ENCODE data around the gene TNFRSF12A.

The TNFRSF12A gene

DNA sequence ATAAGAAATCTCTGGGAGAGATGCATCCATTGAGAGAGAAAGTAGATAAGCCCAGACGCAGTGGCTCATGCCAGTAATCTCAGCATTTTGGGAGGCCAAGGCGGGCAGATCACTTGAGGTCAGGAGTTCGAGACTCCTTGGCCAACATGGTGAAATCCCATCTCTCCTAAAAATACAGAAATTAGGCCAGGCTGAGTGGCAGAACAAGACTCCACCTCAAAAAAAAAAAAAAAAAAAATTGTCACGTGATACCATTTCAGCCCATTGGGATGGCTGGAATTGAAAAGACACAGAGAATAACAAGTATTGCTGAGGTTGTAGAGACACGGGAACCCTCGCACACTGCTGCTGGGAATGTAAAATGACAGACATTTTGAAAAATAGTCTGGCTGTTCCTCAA is 42.4 kb downstream of the TNFRSF12A start:
- H3K9me3 ChIP-seq (ENCODE audit: insufficient read depth, low read depth, low read length) = no peaks in the 10 kb centered on the region
- no peak overlapping the region for H3K9ac ChIP-seq (ENCODE audit: low read depth, low read length, poor library complexity, severe bottlenecking)
- TF ChIP-seq, protein P1, sequence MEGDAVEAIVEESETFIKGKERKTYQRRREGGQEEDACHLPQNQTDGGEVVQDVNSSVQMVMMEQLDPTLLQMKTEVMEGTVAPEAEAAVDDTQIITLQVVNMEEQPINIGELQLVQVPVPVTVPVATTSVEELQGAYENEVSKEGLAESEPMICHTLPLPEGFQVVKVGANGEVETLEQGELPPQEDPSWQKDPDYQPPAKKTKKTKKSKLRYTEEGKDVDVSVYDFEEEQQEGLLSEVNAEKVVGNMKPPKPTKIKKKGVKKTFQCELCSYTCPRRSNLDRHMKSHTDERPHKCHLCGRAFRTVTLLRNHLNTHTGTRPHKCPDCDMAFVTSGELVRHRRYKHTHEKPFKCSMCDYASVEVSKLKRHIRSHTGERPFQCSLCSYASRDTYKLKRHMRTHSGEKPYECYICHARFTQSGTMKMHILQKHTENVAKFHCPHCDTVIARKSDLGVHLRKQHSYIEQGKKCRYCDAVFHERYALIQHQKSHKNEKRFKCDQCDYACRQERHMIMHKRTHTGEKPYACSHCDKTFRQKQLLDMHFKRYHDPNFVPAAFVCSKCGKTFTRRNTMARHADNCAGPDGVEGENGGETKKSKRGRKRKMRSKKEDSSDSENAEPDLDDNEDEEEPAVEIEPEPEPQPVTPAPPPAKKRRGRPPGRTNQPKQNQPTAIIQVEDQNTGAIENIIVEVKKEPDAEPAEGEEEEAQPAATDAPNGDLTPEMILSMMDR (conservative IDR thresholded peaks at IDR 0.05; ENCODE audit: low read length) = no peak
- no peak for TF ChIP-seq EZH2phosphoT487 (IDR thresholded peaks at IDR 0.05; ENCODE audit: borderline replicate concordance)
- no peak overlapping the region for H3K4me3 ChIP-seq (ENCODE audit: low read length, poor library complexity, severe bottlenecking)
- no peaks in the 10 kb centered on the region for H3K27me3 ChIP-seq (ENCODE audit: insufficient read depth, low read length, poor library complexity, severe bottlenecking)
- H4K20me1 ChIP-seq (ENCODE audit: insufficient read depth, low read length, poor library complexity, severe bottlenecking) = peaks cover 24% of the 10 kb centered on the region
- H3K9me2 ChIP-seq (replicated peaks; ENCODE audit: low read depth, low read length) = no peaks in the 10 kb centered on the region
- no peak overlapping the region for H3K4me2 ChIP-seq (ENCODE audit: low read depth, low read length, poor library complexity, severe bottlenecking)
- H3F3A ChIP-seq (ENCODE audit: low read depth) = no peaks in the 10 kb centered on the region
- peaks cover 14% of the 10 kb centered on the region for H3K4me1 ChIP-seq (ENCODE audit: insufficient read depth, low read length, poor library complexity, severe bottlenecking)
- H2AFZ ChIP-seq (ENCODE audit: low read length) = no peak overlapping the region
- H3K79me2 ChIP-seq (ENCODE audit: insufficient read depth, low read length) = peaks cover 46% of the 10 kb centered on the region
- no peaks in the 10 kb centered on the region for H3K36me3 ChIP-seq (ENCODE audit: insufficient read depth, low read length)

DNA sequence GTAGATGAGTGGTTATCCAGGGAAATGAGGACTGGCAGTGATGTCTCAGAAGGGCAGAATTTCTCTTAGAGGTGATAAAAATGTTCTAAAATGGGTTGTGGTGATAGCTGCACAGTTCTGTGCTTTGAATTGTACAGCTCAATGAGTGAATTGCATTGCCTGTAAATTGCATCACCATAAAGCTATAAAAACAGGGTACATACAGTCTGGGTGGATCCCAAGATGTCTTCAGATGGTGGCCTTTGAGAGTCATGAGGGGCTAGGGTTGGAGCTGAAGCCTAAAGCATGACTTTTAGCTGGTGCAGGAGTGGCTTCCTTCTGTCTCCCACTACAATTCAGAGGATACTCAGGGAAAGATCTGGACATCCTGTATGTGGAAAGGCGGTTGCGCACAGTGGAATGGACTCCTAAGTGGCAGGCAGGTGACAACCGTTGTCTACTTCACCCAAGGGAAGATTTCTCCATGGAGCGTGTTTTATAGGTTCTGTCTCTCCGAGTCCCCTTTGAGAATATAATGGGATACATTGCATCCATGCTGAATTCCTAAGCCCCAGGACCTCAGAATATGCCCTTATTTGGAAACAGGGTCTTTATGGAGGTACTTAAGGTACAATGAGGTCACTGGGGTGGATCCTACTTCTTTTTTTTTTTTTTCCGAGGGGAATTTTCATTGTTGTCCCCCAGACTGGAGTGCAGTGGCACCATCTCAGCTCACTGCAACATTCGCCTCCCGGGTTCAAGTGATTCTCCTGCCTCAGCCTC is 43.6 kb downstream of the TNFRSF12A start:
- Histone ChIP-seq H4K20me1 (ENCODE audit: insufficient read depth, low read length, poor library complexity, severe bottlenecking) (peaks cover 20% of the 10 kb centered on the region), H3K36me3 (ENCODE audit: insufficient read depth, low read length) (no peaks in the 10 kb centered on the region), H2AFZ (ENCODE audit: low read length) (no peak overlapping the region), H3K9me2 (replicated peaks; ENCODE audit: low read depth, low read length) (no peaks in the 10 kb centered on the region), H3K27me3 (ENCODE audit: insufficient read depth, low read length, poor library complexity, severe bottlenecking) (no peaks in the 10 kb centered on the region), H3K79me2 (ENCODE audit: insufficient read depth, low read length) (peaks cover 49% of the 10 kb centered on the region), H3K4me1 (ENCODE audit: insufficient read depth, low read length, poor library complexity, severe bottlenecking) (peaks cover 13% of the 10 kb centered on the region), H3K4me3 (ENCODE audit: low read length, poor library complexity, severe bottlenecking) (no peak overlapping the region), H3F3A (ENCODE audit: low read depth) (no peaks in the 10 kb centered on the region), H3K9ac (ENCODE audit: low read depth, low read length, poor library complexity, severe bottlenecking) (no peak overlapping the region), H3K4me2 (ENCODE audit: low read depth, low read length, poor library complexity, severe bottlenecking) (no peak overlapping the region), H3K9me3 (ENCODE audit: insufficient read depth, low read depth, low read length) (no peaks in the 10 kb centered on the region)
- TF ChIP-seq, protein P1 (conservative IDR thresholded peaks at IDR 0.05; ENCODE audit: low read length) = no peak
- no peak for TF ChIP-seq EZH2phosphoT487 (IDR thresholded peaks at IDR 0.05; ENCODE audit: borderline replicate concordance)

DNA sequence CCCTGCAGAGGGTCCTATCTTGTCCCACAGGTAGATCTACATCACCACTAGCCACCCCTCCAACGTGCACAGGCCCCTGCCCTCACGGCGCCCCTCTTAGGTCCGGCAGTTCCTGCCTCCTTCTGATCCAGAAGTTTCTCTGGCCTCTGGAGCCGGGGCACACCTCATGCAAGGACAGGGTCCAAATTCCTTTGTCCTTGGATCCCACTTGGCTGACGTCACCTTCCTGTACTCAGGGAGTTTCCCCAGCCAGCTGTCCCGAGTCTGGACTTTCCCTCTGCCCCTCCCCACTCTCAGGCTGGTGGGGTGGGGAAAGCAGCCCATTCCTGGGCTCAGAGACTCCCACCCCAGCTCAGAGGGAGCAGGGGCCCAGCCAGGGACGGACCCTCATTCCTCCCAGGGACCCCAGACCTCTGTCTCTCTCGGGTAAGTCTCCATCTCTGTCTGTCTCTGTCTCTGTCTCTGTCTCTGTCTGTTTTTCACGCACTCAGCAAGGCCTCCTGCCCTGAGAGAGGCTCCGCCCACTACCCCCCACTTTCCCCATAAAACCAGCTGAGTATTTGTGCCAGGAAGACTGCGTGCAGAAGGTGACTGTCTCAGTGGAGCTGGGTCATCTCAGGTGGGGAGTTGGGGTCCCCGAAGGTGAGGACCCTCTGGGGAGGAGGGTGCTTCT is 45.0 kb downstream of the TNFRSF12A start, which contains the start of gene IL32:
IL32 (plus strand) TSS at position 572 of the 673 bp plus-strand sequence. CDS start 172 bp downstream, outside the sequence.
- Histone ChIP-seq H3F3A (ENCODE audit: low read depth) (no peaks in the 10 kb centered on the region), H3K4me2 (ENCODE audit: low read depth, low read length, poor library complexity, severe bottlenecking) (peak within 1 kb of the TSS; percentile 99), H3K36me3 (ENCODE audit: insufficient read depth, low read length) (no peaks in the 10 kb centered on the region), H3K4me3 (ENCODE audit: low read length, poor library complexity, severe bottlenecking) (peak within 1 kb of the TSS; percentile 95), H3K9me2 (replicated peaks; ENCODE audit: low read depth, low read length) (no peaks in the 10 kb centered on the region), H2AFZ (ENCODE audit: low read length) (peak within 1 kb of the TSS; percentile 80), H3K4me1 (ENCODE audit: insufficient read depth, low read length, poor library complexity, severe bottlenecking) (peaks cover 8% of the 10 kb centered on the region), H3K9me3 (ENCODE audit: insufficient read depth, low read depth, low read length) (no peaks in the 10 kb centered on the region), H3K27me3 (ENCODE audit: insufficient read depth, low read length, poor library complexity, severe bottlenecking) (no peaks in the 10 kb centered on the region), H3K9ac (ENCODE audit: low read depth, low read length, poor library complexity, severe bottlenecking) (peak within 1 kb of the TSS; percentile 87), H4K20me1 (ENCODE audit: insufficient read depth, low read length, poor library complexity, severe bottlenecking) (peaks cover 20% of the 10 kb centered on the region), H3K79me2 (ENCODE audit: insufficient read depth, low read length) (peaks cover 45% of the 10 kb centered on the region)
- no peak for TF ChIP-seq EZH2phosphoT487 (IDR thresholded peaks at IDR 0.05; ENCODE audit: borderline replicate concordance)
- TF ChIP-seq, protein P1 (conservative IDR thresholded peaks at IDR 0.05; ENCODE audit: low read length) = no peak
